Measurements from ENCODE around the gene CORIN.
"Not testable (repeated sequence)": the region's sequence is repeated elsewhere in the genome, so short reads cannot be mapped to it uniquely, and the experiment has no call there.

CORIN gene

DNA sequence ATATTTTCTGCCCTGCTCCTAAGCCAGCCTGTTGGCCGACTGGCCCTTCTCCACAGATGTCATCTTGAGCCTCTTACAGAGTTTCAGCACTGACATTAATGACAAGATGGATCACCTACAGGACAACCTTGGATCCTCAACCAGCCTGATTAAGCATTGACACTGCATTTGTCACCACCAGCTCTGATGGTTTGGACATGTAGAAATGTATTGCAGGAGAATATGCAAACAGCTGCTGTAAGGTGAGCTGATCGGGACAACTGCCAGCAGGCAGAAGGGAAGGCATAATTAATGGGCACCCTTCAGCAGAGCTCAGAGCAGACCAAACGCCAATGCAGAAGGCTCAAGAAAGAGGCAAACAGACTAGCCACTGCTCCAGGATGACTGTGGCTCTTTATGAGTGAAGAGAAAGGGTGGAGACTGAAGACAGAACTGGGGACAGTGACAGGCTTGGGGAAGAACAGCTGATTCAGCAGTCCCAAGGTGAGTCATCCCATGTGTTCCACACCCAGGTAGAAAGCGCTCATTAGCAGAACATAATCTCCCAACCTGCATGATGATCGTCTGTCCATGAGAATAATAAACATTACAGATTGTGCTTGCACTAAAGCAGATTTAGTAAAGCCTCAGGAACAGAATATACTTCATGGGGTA lies 6.7 kb downstream of the CORIN start:
- no peak for DNase-seq

DNA sequence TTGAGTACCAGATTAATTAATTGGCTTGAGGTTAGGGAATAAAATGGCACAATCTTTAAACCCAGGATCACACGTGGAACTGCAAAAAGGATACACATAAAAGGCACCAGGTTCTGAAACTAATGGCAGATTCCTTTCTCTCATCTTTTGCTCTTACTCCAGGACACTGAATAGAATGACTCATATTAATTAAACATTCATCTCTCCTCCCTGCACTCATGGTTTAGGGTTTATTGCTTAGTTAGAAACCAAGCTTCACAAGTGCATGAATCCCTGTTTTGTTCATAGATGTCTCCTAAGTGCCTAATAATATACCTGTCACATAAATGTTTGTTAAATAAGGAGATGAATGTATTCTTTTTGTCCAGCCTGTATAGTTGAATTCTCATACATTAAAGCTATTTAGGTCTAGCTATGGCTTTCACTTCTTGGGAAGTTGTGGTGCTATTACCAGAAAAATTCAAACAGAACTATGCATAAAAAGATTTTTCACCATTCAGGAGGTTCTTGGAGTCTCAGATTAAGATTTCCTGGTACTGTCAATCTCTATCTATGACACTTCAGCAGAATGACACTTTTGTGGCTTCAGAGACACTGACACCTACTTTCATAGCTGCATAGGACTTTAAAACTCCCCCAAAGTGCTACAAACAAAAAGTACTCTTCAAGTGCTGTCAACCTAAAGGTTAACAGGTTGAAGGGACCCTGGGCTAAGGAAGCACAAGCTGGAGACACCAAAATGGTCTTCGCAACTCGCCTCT lies 7.4 kb downstream of the CORIN start:
- no peak for DNase-seq

DNA sequence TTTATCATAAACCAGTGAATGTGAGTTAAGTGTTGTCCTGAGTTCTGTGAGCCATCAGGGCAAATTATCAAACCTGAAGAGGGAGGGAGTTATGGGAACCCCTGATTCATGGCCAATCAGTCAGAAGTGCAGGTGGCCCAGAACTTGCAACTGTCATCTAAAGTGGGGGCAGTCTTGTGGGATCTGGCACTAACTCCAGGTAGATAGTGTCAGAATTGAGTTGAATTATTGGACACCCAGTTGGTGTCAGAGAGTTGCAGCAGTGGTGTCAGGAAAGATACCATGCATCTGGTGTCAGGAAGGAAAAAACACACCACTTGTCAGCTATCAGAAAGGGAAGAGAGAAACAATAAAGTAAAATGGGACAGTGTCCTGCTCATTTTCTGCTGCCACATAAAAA lies 8.4 kb downstream of the CORIN start:
- DNase-seq: no peak

DNA sequence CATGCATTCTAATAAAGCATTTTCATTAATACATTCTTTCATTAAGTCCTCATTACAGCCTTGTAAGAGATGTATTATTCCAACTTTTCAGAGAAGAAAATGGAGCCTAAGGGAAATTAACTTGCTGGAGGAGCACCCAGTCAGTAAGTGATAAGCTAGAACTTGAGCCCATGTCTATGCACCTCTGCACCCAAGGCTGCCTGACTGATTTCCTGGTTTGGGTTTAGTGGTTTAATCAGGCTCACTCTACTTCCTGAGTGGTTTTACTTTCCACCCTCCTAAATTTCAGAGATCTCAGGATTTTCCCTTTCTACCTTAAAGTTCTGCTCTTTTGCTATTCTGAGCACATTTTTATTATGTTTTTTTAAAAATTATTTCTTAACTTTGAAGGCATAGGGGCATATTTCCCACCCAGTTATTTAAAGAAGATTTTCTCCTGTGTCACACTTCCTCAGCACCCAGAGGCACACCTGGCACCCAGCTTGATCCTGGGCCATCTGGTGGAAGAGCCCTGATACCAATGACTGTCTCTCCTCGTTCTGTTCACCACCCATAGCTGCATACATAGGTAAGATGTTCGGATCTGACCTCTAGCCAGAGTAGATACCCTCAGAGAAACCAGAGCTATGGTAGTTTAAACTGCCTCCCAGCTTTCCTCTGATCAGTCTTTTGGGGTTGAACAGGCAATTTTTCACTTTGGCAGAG lies 10.4 kb downstream of the CORIN start:
- no peak for DNase-seq

DNA sequence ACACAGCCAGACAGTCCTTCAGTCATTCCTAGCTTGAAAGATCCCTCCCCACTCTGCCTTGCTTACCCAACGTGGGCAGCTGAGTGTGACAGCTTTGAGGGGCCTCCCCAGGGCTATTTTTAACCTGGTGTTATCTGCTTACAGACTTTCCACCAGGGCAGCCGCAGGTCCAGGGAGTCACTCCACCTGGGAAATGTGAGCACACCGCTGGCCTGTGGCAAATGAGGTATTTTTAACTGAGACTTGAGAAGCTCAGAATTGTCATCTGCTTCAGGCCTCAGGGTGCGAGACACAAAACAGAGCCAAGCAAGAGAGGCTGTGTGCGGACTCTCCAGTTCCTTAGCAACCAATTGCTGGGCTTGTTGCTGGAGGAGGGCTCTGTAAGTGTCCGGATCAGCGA lies 13.0 kb downstream of the CORIN start:
- no peak for DNase-seq

DNA sequence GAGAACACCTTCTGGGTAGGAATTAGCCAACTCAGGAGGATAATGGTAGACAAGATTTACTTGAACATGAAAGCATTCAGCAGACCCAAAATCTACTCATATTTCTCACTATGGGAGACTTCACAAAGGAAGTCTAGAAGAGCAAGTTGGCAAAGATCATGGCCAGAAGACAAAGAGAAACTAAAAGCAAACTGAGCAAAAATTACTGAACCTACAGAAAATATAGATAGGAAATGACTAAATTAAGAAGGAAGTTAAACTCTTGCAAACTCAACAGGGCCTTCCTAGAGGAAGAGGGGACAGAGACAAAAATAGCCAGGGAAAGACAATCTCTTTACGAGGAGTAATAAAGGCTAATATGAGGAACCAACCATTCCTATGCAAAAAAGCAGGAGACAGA lies 18.7 kb downstream of the CORIN start:
- no peak for DNase-seq

DNA sequence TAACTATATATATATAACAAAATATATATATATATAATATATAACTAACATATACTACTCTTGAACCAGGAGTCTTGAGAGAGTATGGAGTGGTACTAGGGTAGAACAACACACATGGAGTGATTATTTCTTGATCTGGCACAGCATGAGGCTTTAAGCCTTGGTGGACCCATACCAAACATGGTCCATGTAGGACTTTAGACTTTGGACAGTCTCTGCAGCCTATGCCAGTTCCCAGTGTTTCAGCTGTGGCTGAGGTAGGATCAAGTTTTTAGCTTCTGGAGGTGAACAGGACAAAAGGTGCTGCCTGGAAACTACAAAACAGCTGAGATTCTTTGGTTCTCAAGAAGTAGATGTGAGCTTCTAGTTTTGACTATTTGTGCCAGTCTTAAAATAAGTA lies 20.6 kb downstream of the CORIN start:
- no peak for DNase-seq

DNA sequence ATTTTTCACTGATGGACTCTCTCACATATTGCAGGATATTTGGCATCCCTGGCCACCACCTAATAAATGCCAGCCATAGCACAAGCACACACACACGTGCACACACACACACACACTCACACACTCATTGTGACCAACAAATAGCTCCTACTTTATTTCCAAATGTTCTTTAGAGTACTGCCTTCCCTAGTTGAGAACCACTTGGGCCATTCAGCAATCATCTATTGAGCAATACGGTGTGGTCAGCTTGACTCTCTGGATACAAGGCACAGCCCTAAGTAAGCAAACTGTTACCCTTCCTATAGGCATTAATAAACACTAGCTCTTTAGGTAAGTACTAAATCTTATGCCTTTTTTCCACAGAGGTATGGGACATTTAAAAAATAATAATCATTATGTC lies 21.1 kb downstream of the CORIN start:
- DNase-seq: no peak

DNA sequence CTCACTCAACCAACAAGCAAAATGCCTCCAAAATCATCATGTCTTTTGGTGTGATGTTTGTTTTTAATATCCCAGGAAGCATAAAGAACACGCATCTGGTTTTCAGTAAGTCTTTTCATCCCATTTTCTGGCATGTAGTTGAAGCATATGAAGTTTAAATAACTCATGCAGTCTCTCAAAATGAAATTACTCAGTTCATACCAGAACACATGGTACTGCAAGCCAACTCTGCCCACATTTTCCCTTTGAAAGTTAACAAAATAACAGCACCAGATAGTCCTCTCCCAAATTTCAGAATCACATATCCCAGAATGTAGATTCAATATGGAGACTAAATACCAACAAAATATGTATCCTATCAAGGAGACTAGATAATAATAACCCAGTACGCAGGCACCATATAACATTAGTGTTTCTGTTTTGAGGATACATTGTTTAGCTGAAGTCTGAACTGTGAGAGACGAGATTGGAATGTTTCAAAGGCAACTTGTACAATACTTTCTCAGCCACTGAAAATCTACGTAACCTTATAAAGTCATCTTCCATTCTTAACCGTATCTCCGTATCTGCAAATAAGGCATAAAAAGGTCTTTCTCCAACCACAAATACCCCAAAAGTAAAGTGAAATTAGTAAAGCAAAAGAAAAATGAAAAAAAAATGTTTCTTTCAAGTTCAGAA lies 23.1 kb downstream of the CORIN start:
- no peak for DNase-seq

DNA sequence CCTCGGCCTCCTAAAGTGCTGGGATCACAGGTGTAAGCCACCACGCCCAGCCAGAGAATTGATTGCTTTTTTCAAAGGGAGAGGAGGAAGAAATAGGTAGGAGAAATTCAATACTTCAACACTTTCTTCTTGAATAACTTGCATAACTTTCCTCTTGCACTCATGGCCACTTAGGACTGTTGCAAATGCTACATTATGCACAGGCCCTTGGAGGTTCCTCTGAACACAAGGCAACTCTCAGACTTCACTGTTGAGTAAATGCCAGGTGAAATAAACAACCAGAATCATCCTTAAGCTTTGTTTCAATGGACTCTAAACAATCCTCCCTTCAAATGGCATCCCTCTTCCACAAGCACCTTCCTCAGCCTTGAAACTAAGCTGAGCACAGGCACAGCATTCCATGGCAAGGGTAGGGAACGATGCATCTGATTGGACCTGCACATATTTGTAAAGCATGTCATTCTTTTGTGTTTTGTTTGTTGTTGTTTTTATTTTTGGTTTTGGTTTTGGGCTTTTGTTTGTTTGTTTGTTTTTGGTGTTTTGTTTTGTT lies 28.1 kb downstream of the CORIN start:
- DNase-seq: no peak

DNA sequence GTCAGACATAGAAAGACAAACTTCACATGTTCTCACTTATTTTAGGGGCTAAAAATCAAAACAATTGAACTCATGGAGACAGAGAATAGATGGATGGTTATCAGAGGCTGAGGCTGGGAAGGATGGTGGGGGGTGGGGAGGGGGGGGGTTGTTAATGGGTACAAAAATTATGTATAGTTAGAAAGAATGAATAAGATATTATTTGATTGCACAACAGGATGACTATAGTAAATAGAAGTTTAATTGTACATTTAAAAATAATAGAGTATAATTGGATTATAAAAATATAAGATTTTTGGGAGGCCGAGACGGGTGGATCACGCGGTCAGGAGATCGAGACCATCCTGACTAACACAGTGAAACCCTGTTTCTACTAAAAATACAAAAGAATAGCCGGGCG lies 33.3 kb downstream of the CORIN start:
- DNase-seq: no peak

DNA sequence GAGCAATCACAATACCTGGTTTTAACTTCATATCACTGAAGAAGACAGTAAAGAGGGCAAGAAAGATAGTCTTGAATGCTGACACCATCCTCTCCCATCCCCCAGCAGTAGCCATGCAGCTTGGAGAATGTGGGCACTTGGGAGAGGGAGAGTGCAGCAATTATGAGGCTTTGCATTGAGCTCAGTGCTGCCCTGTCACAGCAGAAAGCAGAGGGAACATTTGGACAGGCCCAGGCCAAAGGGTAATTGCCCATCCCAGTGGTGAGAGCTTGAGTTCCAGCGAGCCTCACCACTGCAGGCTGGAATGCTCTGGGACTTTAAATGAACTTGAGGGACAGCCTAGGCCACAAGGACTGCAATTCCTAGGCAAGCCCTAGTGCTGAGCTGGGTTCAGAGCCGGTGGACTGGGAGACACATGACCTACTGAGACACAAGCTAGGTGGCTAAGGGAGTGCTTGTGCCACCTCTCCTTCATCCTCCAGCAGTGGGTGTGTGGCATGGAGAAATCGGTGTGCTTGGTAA lies 36.3 kb downstream of the CORIN start:
- DNase-seq: no peak

DNA sequence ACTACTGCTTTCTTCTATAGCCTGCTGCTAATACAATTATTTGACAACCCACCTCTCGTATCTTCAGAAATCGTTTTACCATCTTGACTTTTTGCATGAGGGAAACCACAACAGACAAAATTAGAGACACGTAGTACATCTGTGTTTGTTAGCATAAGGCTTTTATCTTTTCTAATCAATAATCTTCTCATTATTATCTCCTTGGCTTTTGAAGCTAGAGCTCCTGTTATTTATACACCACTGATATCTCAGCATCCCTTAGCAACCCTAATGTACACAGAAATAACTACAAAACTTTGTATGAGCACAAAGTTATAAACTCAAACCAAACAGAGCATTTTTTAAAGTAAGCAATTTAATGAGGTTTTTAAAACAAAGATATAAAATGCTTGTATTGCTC lies 39.7 kb downstream of the CORIN start:
- no peak for DNase-seq

DNA sequence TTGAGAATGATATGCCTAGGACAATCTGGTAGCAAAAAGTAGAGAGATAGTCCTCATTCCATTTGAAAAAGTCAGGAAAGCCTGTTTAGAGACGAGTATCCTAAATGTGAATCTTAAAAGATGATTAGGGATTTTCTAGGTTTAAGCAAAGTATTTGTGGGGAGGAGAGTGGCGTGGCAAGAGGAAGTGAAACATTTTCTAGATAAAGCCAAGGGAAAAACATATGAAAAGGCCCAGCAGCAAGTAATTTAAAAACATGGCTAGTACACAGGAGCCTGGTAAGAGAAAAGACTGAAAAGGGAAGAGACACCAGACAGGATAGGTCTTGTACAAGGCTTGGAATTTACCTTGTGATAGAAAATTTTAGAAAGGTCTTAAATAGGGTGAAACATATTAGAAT lies 45.9 kb downstream of the CORIN start:
- no peak for DNase-seq

DNA sequence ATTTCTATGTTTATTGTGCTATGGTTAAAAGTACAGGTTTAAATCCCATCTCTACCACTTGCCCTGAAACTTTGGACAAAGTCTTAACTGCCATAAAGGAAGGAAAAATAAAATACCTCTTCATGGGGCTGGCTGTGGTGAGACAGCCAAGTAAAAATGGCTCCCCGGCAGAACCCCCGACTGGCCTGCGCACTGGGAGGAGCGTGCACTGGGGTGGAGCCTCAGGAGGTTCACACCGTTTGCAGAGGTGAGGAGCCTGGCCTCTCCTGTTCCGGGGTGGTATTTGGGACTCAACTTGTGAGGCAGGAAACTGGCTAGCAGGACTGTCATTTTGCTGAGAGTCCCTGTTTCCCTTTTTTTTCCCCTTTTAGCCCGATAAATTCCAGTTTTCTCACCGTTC lies 47.8 kb downstream of the CORIN start:
- DNase-seq: no peak

DNA sequence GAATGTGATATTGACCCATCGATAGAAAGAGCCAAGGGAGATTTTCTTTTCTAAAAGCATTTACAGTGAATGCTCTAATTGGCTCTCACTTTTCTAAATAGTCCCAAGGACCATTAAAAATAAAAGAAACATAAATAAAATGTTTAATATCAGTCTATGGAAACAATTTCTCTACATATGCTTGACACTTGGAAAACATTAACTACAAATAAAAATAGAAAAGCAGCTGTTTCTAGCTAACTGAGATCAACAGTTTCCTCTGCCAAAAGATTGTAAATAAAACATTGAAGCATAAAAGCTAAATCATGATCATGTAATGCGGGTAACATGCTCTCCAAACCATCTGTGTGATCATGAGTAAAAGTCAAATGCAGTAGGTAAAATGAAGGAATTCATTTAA lies 49.7 kb downstream of the CORIN start:
- no peak for DNase-seq

DNA sequence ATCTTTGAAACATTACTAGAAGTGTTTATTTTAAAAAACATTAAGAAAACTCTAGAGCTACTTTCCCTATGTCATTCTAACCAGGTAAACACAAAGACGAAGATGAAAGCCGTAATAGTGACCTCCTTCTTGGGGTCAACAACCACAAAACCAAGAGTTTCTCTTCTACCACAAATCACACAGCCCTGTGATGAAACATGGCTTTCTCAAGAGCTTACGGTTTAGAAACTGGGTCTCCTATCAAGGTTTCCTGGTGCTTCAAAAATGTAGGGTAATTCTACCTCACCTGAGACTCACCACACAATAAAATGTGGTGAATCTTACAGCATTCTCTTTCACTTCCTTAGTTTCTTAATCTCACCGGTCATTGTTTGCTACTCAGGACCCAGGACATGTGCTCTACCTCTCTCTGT lies 50.9 kb downstream of the CORIN start:
- no peak for DNase-seq

DNA sequence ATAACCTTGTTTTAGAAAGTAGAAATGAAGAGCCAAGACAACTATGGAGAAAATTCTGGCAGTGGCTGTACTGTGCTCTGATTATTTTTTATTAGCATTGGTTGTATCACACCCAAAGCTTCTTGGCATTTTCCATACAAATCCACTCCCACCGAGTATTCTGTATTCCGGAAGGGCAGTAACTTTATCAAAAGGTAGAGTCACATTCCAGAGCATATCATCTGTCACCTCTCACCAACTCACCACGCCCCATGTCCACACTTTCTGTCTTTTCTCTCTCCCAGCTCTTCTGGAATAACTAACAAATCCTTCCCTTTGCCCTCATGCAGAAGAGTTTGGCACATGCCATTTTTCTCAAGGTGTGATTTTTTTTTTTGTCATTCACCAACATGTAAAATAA lies 52.7 kb downstream of the CORIN start:
- DNase-seq: no peak

DNA sequence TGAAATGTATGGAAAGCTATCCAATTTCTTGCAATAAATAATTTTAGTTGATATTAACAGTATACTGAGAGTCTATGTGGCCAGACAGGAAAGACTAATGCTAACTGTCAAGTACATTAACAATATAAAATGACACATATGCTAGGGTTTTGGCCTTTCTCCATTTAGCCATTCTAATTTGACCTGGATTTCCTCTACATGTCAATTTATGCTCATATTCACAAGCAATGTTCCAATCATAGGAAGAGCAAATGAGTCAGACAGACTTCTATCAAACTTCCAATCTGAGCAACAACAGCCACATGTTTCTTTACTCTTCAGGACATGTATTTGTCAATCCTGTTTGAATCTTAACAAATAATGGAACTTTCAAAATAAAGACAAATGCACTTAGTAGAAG lies 53.6 kb downstream of the CORIN start:
- DNase-seq: no peak

DNA sequence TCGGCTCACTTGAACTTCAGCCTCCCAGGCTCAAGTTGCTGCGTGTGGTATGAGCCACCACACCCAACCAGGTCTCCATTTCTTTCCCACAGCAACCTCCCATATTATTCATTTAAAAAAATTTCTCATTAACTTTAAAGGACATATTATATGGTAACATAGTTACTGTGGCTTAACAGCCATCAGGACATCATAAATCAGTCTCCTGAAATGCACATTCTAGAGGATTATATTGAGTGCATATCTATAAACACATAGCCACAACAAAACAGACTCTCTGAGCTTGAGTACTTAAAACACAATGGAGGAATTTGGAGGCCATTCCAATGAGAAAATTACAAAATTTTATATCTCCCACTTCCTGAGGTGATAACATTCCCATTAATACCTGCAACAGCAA lies 61.5 kb downstream of the CORIN start:
- no peak for DNase-seq

DNA sequence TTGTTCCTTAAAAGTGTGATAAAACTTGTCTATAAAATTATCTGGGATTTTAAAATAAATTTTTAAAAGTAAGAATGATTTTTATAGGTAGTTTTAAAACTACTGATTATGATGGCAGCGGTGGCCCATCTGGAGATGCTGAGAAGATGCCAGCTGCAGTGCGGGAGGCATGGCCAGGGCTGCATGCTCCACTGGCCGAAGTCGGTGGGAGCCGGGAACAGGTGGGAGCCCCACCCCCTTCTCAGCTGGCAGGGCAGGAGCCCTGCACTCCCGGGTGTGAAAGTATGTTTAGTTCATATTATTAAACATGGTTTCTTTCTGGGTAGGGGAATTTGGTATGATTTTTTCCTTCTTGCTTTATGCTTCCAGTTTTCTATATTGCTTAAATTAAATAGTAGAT lies 63.8 kb downstream of the CORIN start:
- DNase-seq: no peak

DNA sequence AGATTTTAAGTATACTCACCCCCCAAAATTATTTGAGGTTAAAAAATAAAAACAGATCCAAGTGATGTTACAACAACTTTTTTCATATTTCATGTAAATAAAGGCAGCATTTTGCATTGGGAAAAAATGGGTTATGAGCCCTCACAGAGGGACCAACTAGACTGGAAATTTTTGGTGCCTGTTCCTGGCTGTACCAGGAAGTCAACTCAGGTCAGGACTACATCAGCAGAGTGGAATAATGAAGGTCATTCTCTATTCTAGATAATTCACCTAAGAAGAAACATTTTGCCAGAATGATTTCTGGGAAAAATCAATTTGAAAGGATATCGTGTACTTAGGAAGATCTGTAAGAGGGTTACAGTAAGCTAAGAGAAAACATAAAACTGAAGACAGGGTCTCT lies 66.8 kb downstream of the CORIN start:
- DNase-seq: no peak

DNA sequence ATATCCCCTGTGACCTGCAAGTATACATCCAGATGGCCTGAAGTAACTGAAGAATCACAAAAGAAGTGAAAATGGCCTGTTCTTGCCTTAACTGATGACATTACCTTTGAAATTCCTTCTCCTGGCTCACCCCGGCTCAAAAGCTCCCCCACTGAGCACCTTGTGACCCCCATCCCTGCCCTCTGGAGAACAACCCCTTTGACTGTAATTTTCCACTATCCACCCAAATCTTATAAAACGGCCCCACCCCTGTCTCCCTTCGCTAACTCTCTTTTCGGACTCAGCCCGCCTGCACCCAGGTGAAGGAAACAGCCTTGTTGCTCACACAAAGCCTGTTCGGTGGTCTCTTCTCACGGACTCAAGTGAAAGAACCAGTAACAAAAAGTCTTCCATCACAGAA lies 69.9 kb downstream of the CORIN start:
- not testable (repeated sequence) for DNase-seq
